Nephron progenitor cell (in vitro differentiated cells): ENCODE results near the gene TLCD3B.
A peak's percentile ranks its signal among the peaks of the same experiment; 100 is the strongest.
"Not testable (repeated sequence)": the region's sequence is repeated elsewhere in the genome, so short reads cannot be mapped to it uniquely, and the experiment has no call there.

Source experiments
- DNase-seq: peaks from one replicate; pipeline ENCODE4 v3.0.0; 2021
- H3K27ac Mint-ChIP-seq: 2 replicates; pipeline ENCODE4 v1.8.0; 2021; ENCODE audit warnings: mild to moderate bottlenecking, moderate library complexity, mixed read lengths
- H3K27me3 Mint-ChIP-seq: 2 replicates; pipeline ENCODE4 v1.8.0; 2021; ENCODE audit warnings: mild to moderate bottlenecking, low read depth, mixed read lengths; ENCODE audit not compliant: poor library complexity
- H3K36me3 Mint-ChIP-seq: 2 replicates; pipeline ENCODE4 v1.8.0; 2021; ENCODE audit warnings: low read depth, mixed read lengths
- H3K4me1 Mint-ChIP-seq: 2 replicates; pipeline ENCODE4 v1.8.0; 2021; ENCODE audit warnings: mixed read lengths
- H3K4me3 Mint-ChIP-seq: 2 replicates; pipeline ENCODE4 v1.8.0; 2021; ENCODE audit warnings: mild to moderate bottlenecking, moderate library complexity, mixed read lengths
- H3K9me3 Mint-ChIP-seq: 2 replicates; pipeline ENCODE4 v1.8.0; 2021; ENCODE audit warnings: mild to moderate bottlenecking, moderate library complexity, mixed read lengths
- TF ChIP-seq, protein P1 (sequence below): fragments of 200-600 bp; sonication (generic); IDR thresholded peaks from 2 replicates; pipeline ENCODE4 v1.5.0; 2021; ENCODE audit warnings: antibody characterized with exemption

The TLCD3B gene

DNA sequence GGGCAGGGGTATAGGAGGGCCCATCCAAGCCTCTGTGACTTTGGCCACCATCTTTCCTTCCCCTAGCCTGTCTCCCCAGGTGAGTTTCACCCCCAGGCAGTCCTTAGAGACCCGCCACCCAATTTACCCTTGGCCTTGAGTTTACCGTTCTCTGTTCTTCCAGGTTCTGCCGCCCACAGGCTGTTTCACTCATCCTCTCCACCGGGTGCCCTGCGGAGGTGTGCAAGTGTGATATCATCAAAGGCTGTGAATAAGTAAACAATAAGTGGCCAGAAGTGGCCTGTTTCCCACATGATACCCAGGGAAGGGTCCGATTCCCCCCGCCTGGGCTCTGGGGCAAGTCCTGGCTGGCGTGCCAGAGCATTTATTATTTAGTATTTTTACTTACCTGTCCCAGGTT, 15.1 kb upstream of the TLCD3B start:
- H3K9me3 Mint-ChIP-seq, result no peaks in the 10 kb centered on the region
- H3K4me3 Mint-ChIP-seq, result no peak overlapping the region
- DNase-seq, result no peak
- H3K36me3 Mint-ChIP-seq, result no peaks in the 10 kb centered on the region
- H3K27me3 Mint-ChIP-seq, result peaks cover 17% of the 10 kb centered on the region
- TF ChIP-seq, protein P1, sequence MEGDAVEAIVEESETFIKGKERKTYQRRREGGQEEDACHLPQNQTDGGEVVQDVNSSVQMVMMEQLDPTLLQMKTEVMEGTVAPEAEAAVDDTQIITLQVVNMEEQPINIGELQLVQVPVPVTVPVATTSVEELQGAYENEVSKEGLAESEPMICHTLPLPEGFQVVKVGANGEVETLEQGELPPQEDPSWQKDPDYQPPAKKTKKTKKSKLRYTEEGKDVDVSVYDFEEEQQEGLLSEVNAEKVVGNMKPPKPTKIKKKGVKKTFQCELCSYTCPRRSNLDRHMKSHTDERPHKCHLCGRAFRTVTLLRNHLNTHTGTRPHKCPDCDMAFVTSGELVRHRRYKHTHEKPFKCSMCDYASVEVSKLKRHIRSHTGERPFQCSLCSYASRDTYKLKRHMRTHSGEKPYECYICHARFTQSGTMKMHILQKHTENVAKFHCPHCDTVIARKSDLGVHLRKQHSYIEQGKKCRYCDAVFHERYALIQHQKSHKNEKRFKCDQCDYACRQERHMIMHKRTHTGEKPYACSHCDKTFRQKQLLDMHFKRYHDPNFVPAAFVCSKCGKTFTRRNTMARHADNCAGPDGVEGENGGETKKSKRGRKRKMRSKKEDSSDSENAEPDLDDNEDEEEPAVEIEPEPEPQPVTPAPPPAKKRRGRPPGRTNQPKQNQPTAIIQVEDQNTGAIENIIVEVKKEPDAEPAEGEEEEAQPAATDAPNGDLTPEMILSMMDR, result no peak
- H3K27ac Mint-ChIP-seq, result no peak overlapping the region
- peaks cover 19% of the 10 kb centered on the region for H3K4me1 Mint-ChIP-seq

DNA sequence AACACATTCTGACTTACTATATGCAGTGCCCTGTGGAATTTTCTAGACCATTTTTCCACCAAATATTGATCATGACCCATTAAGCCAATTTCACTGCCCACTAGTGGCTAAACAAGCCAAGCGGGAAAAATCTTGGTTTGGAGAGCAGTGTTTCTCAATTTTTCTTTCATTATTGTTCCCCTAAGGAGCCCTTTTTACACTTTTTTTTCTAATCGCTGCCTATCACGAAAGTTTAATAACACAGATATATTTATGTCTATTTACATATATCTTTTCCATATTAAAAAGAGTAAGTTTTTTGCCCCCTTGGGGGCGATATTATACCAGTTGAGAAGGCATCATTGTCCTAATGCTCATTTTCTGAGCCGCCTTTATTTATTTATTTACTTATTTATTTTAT, 10.8 kb upstream of the TLCD3B start:
- Mint-ChIP-seq H3K9me3 (no peaks in the 10 kb centered on the region), H3K27me3 (peaks cover 45% of the 10 kb centered on the region), H3K27ac (no peak overlapping the region), H3K36me3 (no peaks in the 10 kb centered on the region), H3K4me1 (peaks cover 5% of the 10 kb centered on the region), H3K4me3 (no peak overlapping the region)
- DNase-seq, result no peak
- TF ChIP-seq, protein P1, result peak; percentile 41

DNA sequence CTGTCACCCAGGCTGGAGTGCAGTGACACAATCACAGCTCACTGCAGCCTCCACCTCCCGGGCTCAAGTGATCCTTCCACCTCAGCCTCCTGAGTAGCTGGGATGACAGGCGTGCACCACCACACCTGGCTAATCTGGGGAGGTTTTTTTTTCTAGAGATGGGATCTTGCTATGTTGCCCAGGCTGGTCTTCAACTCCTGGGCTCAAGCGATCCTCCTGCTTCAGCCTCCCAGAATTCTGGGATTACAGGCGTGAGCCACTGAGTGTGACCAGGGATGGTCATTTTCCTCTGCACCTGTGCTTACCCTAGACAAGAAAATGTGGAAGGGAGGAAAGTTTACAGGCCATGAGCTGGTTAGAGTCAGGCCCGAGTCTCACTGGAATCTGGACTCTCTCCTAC, 9.6 kb upstream of the TLCD3B start:
- peaks cover 56% of the 10 kb centered on the region for H3K27me3 Mint-ChIP-seq
- H3K4me1 Mint-ChIP-seq, H3K27ac Mint-ChIP-seq, H3K4me3 Mint-ChIP-seq, H3K9me3 Mint-ChIP-seq, H3K36me3 Mint-ChIP-seq, DNase-seq: not testable (repeated sequence)

DNA sequence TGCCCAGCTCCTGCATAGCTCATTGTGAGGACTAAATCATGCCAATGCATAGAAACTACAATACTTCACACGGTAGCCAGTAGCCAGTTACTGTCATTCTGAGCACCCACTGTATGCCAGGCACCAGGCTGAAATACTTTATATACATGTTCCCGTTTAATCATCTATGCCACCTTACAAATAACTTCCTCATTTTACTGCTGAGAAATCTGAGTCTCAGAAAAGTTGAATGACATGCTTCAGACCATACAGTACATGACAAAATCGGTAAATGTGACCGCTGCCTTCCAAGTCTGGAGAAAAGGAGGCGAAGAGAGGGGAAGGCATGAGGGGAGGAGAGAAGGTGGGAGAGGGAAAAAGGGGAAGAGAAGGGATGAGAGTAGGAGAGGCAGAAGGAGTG, 9.2 kb upstream of the TLCD3B start:
- TF ChIP-seq, protein P1, result no peak
- peaks cover 59% of the 10 kb centered on the region for H3K27me3 Mint-ChIP-seq
- H3K36me3 Mint-ChIP-seq, result no peaks in the 10 kb centered on the region
- H3K9me3 Mint-ChIP-seq, result peaks cover 3% of the 10 kb centered on the region
- DNase-seq, result no peak
- no peak overlapping the region for H3K4me3 Mint-ChIP-seq
- no peak overlapping the region for H3K27ac Mint-ChIP-seq
- H3K4me1 Mint-ChIP-seq, result peaks cover 5% of the 10 kb centered on the region

DNA sequence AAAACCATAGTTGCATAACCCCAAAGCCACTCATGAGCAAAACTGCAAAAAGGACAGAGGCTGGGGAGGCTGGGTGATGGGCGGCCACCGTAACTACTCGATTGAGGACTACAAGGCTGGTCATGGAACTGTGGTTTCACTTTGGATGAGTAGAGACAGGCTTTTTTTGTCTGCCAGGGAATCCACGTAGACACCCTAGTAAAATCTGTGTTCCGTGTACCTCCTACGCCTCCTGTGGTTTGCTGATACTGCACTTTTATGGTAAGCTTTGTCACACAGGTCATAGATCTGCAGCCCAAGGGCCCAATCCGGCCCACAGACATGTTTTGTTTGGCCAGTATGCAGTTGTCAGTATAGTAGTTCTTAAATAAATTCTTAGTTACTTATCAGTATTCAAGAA, 2.2 kb upstream of the TLCD3B start:
- peaks cover 28% of the 10 kb centered on the region for H3K4me1 Mint-ChIP-seq
- H3K27me3 Mint-ChIP-seq, result peaks cover 91% of the 10 kb centered on the region
- peaks cover 3% of the 10 kb centered on the region for H3K9me3 Mint-ChIP-seq
- H3K27ac Mint-ChIP-seq, result no peak overlapping the region
- H3K4me3 Mint-ChIP-seq, result no peak overlapping the region
- H3K36me3 Mint-ChIP-seq, result no peaks in the 10 kb centered on the region
- TF ChIP-seq, protein P1, result no peak
- DNase-seq, result no peak

DNA sequence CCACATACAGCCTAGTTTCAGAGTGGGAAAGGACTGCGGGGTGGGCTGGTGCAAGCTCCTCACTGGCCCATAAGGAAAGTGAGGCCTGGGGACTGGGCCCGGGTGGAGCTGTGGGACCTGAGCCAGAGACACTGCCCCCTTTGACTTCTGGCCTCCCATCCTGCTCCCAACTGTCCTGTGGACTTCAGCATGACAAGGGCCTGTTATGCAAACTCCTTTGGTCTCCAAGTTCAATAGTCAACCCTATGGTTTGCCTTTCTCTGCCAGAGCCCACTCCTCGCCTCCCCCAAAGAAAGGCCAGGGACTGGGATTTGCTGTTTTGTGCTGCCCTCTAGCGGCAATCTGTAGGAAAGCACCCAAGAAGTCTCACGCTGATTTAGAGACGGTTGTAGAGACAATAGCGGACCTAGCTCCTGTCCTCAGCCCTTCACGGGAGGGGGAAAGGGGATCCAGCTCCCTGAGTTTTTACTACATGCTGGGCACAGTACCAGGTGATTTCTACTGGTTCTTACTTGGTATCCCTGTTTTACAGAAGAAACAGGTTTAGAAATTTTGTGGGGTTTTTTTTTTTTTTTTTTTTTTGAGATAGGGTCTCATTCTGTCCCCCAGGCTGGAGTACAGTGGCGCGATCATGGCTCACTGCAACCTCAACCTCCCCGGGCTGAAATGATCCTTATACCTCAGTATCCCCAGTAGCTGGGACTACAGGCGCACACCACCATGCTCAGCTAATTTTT, 1.2 kb upstream of the TLCD3B start:
- peak overlapping the region; percentile 80 for H3K4me3 Mint-ChIP-seq
- H3K36me3 Mint-ChIP-seq, result no peaks in the 10 kb centered on the region
- H3K4me1 Mint-ChIP-seq, result peaks cover 38% of the 10 kb centered on the region
- peaks cover 3% of the 10 kb centered on the region for H3K9me3 Mint-ChIP-seq
- no peak overlapping the region for H3K27ac Mint-ChIP-seq
- DNase-seq, result peak; percentile 78
- TF ChIP-seq, protein P1, result peak; percentile 78
- peaks cover 87% of the 10 kb centered on the region for H3K27me3 Mint-ChIP-seq
